H1 (cell line): Measurements from ENCODE around the gene LBHD1. TPM values are rescaled to one million over a fixed set of nuclear protein-coding genes. Genes with fewer than 3 reads are reported as not detected.

Experiments
- EGR1 ChIP-seq: IDR thresholded peaks from 2 replicates; pipeline ENCODE4 v1.6.1; 2011; ENCODE audit warnings: low read depth, low read length, borderline replicate concordance
- KDM5A ChIP-seq: fragments of 200-600 bp; IDR thresholded peaks from 2 replicates; pipeline ENCODE4 v1.7.1; 2012; ENCODE audit warnings: mild to moderate bottlenecking, low read length, inconsistent platforms, mixed read lengths
- NRF1 ChIP-seq: IDR thresholded peaks from 2 replicates; pipeline ENCODE4 v1.6.1; 2011; ENCODE audit warnings: mild to moderate bottlenecking, low read depth, low read length, improper control_type of control experiment
- POLR2A ChIP-seq, 2 experiments: IDR thresholded peaks; 1 replicate in 1 of 2; 2 replicates in 1 of 2; pipeline ENCODE4 v1.6.1; 2011; ENCODE audit warnings: low read depth in 2 of 2, low read length in 2 of 2, mild to moderate bottlenecking in 2 of 2; ENCODE audit errors: control extremely low read depth in 1 of 2
- ZNF274 ChIP-seq: IDR thresholded peaks from 2 replicates; pipeline ENCODE4 v1.7.0; 2012; ENCODE audit warnings: low read length, borderline replicate concordance; ENCODE audit errors: extremely low read depth
- polyA plus RNA-seq, 7 experiments: library from polyadenylated mRNA; depleted of rRNA in 3 of 7; stranded (reverse) in 5 of 7; unstranded in 2 of 7; fragments of >200 nt in 5 of 7; fragments of 200-250 nt in 2 of 7; gene quantifications; 1 replicate in 5 of 7; 2 replicates in 1 of 7; 4 replicates in 1 of 7; pipeline versions ENCODE4 v1.2.1 to v1.2.3, GENCODE V29; 2011 to 2013; ENCODE audit warnings: missing spikeins in 2 of 7, mixed read lengths in 2 of 7
- total RNA-seq: library from RNA; stranded (reverse); fragmentation: NEBNext Ultra II Directional; extraction: Animal tissue kit (Norgen Biotek cat#: 25700); gene quantifications from 2 replicates; pipeline ENCODE4 v1.2.1, GENCODE V29; 2021
- TF ChIP-seq, protein P1 (sequence below), 3 experiments: IDR thresholded peaks; 1 replicate in 2 of 3; 2 replicates in 1 of 3; pipeline versions ENCODE4 v1.5.1 to v1.6.1; 2011; ENCODE audit warnings: low read length in 3 of 3, mild to moderate bottlenecking in 3 of 3, inconsistent platforms in 2 of 3, low read depth in 1 of 3, moderate library complexity in 1 of 3; ENCODE audit not compliant: insufficient read depth in 1 of 3; ENCODE audit errors: control extremely low read depth in 1 of 3

LBHD1 gene
- total and polyA plus RNA-seq, 2 of the 8 experiments (the other 6 are each of a cell fraction or from before 2014, with no cell fraction given) = 2.3 to 5.2 TPM

DNA sequence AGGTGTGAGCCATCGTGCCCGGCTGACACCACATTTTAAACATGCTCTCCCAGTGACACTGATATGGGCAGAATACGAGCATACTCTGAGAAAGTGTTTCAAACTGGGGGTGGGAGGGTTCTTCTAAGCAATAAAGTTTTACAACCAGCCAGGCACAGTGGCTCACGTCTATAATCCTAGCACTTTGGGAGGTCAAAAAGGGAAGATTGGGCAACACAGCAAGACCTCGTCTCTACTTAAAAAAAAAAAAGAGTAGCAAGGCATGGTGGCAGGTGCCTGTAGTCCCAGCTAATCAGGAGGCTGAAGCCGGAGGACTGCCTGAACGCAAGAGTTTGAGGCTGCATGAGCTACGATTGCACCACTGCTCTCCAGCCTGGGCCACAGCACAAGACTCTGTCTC, 27.8 kb downstream of the LBHD1 start (continued):
- TF ChIP-seq, protein P1, sequence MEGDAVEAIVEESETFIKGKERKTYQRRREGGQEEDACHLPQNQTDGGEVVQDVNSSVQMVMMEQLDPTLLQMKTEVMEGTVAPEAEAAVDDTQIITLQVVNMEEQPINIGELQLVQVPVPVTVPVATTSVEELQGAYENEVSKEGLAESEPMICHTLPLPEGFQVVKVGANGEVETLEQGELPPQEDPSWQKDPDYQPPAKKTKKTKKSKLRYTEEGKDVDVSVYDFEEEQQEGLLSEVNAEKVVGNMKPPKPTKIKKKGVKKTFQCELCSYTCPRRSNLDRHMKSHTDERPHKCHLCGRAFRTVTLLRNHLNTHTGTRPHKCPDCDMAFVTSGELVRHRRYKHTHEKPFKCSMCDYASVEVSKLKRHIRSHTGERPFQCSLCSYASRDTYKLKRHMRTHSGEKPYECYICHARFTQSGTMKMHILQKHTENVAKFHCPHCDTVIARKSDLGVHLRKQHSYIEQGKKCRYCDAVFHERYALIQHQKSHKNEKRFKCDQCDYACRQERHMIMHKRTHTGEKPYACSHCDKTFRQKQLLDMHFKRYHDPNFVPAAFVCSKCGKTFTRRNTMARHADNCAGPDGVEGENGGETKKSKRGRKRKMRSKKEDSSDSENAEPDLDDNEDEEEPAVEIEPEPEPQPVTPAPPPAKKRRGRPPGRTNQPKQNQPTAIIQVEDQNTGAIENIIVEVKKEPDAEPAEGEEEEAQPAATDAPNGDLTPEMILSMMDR (IDR thresholded peaks at IDR 0.05; ENCODE audit: control extremely low read depth in 1 of 3, insufficient read depth in 1 of 3, low read depth in 1 of 3, low read length in 3 of 3) = no peak
- TF ChIP-seq KDM5A (no peak), ZNF274 (no peak), NRF1 (no peak), EGR1 (no peak), POLR2A (IDR thresholded peaks at IDR 0.05; ENCODE audit: control extremely low read depth in 1 of 2, low read depth in 2 of 2, low read length in 2 of 2) (no peak)
